OCI-LY1 (cell line): ENCODE data around the gene C3.

Source experiments
- H2AFZ ChIP-seq: fragments of 200-600 bp; sonication (generic), shearing (Covaris generic); 2 replicates; pipeline ENCODE4 v1.6.0; 2014; ENCODE audit warnings: antibody characterized with exemption, mild to moderate bottlenecking, low read length
- H3F3A ChIP-seq: fragments of 200-600 bp; sonication (generic), shearing (Covaris generic); 2 replicates; pipeline ENCODE4 v1.6.0; 2014; ENCODE audit warnings: mild to moderate bottlenecking, antibody characterized with exemption, low read length, moderate library complexity; ENCODE audit not compliant: insufficient read depth
- H3K27ac ChIP-seq: fragments of 200-600 bp; sonication (generic); 2 replicates; pipeline ENCODE4 v1.5.1; 2014; ENCODE audit warnings: low read length, mixed run types, mild to moderate bottlenecking, low read depth; ENCODE audit not compliant: poor library complexity, severe bottlenecking
- H3K27me3 ChIP-seq: fragments of 200-600 bp; sonication (generic); 2 replicates; pipeline ENCODE4 v1.6.0; 2014; ENCODE audit warnings: antibody characterized with exemption, mild to moderate bottlenecking, low read length, moderate library complexity; ENCODE audit not compliant: insufficient read depth
- H3K36me3 ChIP-seq: fragments of 200-600 bp; sonication (generic); 2 replicates; pipeline ENCODE4 v1.6.1; 2014; ENCODE audit warnings: mild to moderate bottlenecking, antibody characterized with exemption, low read length, moderate library complexity, mixed read lengths; ENCODE audit not compliant: insufficient read depth
- H3K4me1 ChIP-seq: fragments of 200-600 bp; sonication (generic); 2 replicates; pipeline ENCODE4 v1.5.1; 2014; ENCODE audit warnings: mild to moderate bottlenecking, low read length, moderate library complexity; ENCODE audit not compliant: insufficient read depth, severe bottlenecking
- H3K4me2 ChIP-seq: fragments of 200-600 bp; sonication (generic), shearing (Covaris generic); 2 replicates; pipeline ENCODE4 v1.6.1; 2014; ENCODE audit warnings: low read length
- H3K4me3 ChIP-seq: fragments of 200-600 bp; sonication (generic); 2 replicates; pipeline ENCODE4 v1.5.1; 2014; ENCODE audit warnings: low read length, low read depth, mild to moderate bottlenecking, mixed read lengths; ENCODE audit not compliant: poor library complexity, severe bottlenecking
- H3K79me2 ChIP-seq: fragments of 200-600 bp; shearing (Covaris generic); 2 replicates; pipeline ENCODE4 v1.6.1; 2016; ENCODE audit warnings: mixed run types, low read length, mixed read lengths; ENCODE audit not compliant: insufficient read depth
- H3K9ac ChIP-seq: fragments of 200-600 bp; sonication (generic), shearing (Covaris generic); 2 replicates; pipeline ENCODE4 v1.6.1; 2014; ENCODE audit warnings: mild to moderate bottlenecking, low read length, mixed read lengths
- H3K9me2 ChIP-seq: fragments of 200-600 bp; sonication (generic), shearing (Covaris generic); 2 replicates; pipeline ENCODE4 v1.6.1; 2014; ENCODE audit warnings: low read depth, mild to moderate bottlenecking, low read length, mixed read lengths
- H3K9me3 ChIP-seq: fragments of 200-600 bp; shearing (Covaris generic); 2 replicates; pipeline ENCODE4 v1.6.1; 2014; ENCODE audit warnings: low read length, mixed read lengths
- H4K20me1 ChIP-seq: fragments of 200-600 bp; sonication (generic), shearing (Covaris generic); 2 replicates; pipeline ENCODE4 v1.6.0; 2016; ENCODE audit warnings: mild to moderate bottlenecking, low read length; ENCODE audit not compliant: insufficient read depth
- CTCF ChIP-seq: fragments of 200-600 bp; sonication (generic), shearing (Covaris generic); IDR thresholded peaks from 2 replicates; pipeline ENCODE4 v1.5.1; 2017; ENCODE audit warnings: mild to moderate bottlenecking, antibody characterized with exemption, low read length, moderate library complexity, mixed read lengths
- EZH2 ChIP-seq: fragments of 200-600 bp; sonication (generic), shearing (Covaris generic); IDR thresholded peaks from 2 replicates; pipeline ENCODE4 v1.8.0; 2017; ENCODE audit warnings: borderline replicate concordance, mixed run types, mild to moderate bottlenecking, antibody characterized with exemption, low read length, moderate library complexity, mixed read lengths

Gene C3

GRCh38 chr19:6686628-6686975 is 33.8 kb downstream of the C3 start:
- no peaks in the 10 kb centered on the region for H4K20me1 ChIP-seq
- H3K9ac ChIP-seq = no peak overlapping the region

GRCh38 chr19:6685962-6686627 is 34.4 kb downstream of the C3 start:
- Histone ChIP-seq H3K4me1 (no peaks in the 10 kb centered on the region), H3K27ac (no peak overlapping the region), H3K9ac (no peak overlapping the region), H3K4me3 (no peak overlapping the region), H3K9me3 (no peaks in the 10 kb centered on the region), H3K79me2 (no peaks in the 10 kb centered on the region), H2AFZ (no peak overlapping the region), H3F3A (no peaks in the 10 kb centered on the region), H3K9me2 (no peaks in the 10 kb centered on the region), H3K36me3 (no peaks in the 10 kb centered on the region), H3K4me2 (no peak overlapping the region), H3K27me3 (peaks cover 4% of the 10 kb centered on the region; the same call in 1 of the 2 replicates), H4K20me1 (no peaks in the 10 kb centered on the region)
- no peak for TF ChIP-seq CTCF
- TF ChIP-seq EZH2 = no peak

More at GRCh38 chr19:6686628-6686975, 33.8 kb downstream of the C3 start:
- Histone ChIP-seq H3K27ac (no peak overlapping the region), H3K9me2 (no peaks in the 10 kb centered on the region), H3K4me2 (no peak overlapping the region), H3F3A (no peaks in the 10 kb centered on the region), H3K4me1 (no peaks in the 10 kb centered on the region), H3K36me3 (no peaks in the 10 kb centered on the region), H2AFZ (no peak overlapping the region), H3K4me3 (no peak overlapping the region), H3K9me3 (no peaks in the 10 kb centered on the region), H3K79me2 (no peaks in the 10 kb centered on the region), H3K27me3 (peaks cover 4% of the 10 kb centered on the region; the same call in 1 of the 2 replicates)
- TF ChIP-seq CTCF (no peak), EZH2 (no peak)

DNA sequence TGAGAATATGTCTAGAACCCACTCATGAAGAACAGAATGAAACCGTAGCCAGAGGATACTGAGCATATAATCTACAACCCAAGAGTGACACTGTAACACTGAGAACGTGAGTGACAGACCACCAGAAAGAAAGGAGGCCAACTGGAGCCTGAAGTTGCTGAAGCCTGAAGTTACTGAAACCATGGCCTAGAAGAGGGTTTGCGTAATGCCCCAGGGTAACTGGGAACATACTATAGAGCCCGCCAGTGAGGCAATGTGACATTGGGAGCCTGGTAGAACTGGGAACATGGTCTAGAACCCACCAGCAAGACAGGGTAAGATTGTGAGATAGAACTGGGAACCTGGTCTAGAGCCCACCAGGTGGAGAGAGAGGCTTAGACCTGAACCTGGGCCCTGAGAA is 35.0 kb downstream of the C3 start:
- peaks cover 4% of the 10 kb centered on the region; the same call in 1 of the 2 replicates for H3K27me3 ChIP-seq
- no peak overlapping the region for H3K9ac ChIP-seq
- H3K27ac ChIP-seq = no peak overlapping the region
- H3K9me3 ChIP-seq = no peaks in the 10 kb centered on the region
- H4K20me1 ChIP-seq = no peaks in the 10 kb centered on the region
- no peak for TF ChIP-seq CTCF
- no peaks in the 10 kb centered on the region for H3F3A ChIP-seq
- no peaks in the 10 kb centered on the region for H3K79me2 ChIP-seq
- no peak overlapping the region for H3K4me3 ChIP-seq
- H3K4me1 ChIP-seq = no peaks in the 10 kb centered on the region
- no peak overlapping the region for H3K4me2 ChIP-seq
- H3K9me2 ChIP-seq = no peaks in the 10 kb centered on the region
- H2AFZ ChIP-seq = no peak overlapping the region
- no peaks in the 10 kb centered on the region for H3K36me3 ChIP-seq
